ENCODE data around the gene MYD88. TPM values are rescaled to one million over a fixed set of nuclear protein-coding genes. Genes with fewer than 3 reads are reported as not detected.
"Not testable (repeated sequence)": the region's sequence is repeated elsewhere in the genome, so short reads cannot be mapped to it uniquely, and the experiment has no call there.

The MYD88 gene
- total and polyA plus RNA-seq, 8 donors, result 7.2 to 20.2 (median 9.9) TPM

- ATAC-seq, result peak; percentile 3 to 14 (median 4)
- Histone ChIP-seq H3K36me3 (peaks cover 0 to 36% (median 17%) of the 10 kb centered on the region in 3 donors), H3K27me3 (no peaks in the 10 kb centered on the region), H3K4me1 (peaks cover 25 to 38% (median 34%) of the 10 kb centered on the region in 3 donors), H3K27ac (peak overlapping the region; percentile 49 to 76 (median 65)), H3K9me3 (no peaks in the 10 kb centered on the region), H3K4me3 (no peak overlapping the region)
- no peak for FAIRE-seq
- WGBS, 2 donors, result 52 to 59% methylated on average over 10 of the region's 10 CpGs
- intact Hi-C loops (cut with DNase I), result no loop called here
- TF ChIP-seq CTCF (IDR thresholded peaks at IDR 0.05), result no peak
- DNase-seq, result peak in 2 of 6 donors; percentile 51 to 64
Observed at GRCh38 chr3:38133557-38134405, 4.7 kb upstream of the MYD88 start.

- intact Hi-C loops (cut with DNase I); FAIRE-seq; DNase-seq; ATAC-seq; H3K9me3 ChIP-seq; H3K27me3 ChIP-seq: not testable (repeated sequence)
- 40 to 44% methylated on average over 10 of the region's 10 CpGs for WGBS, 2 donors
- Histone ChIP-seq H3K4me1 (peaks cover 25 to 39% (median 38%) of the 10 kb centered on the region in 3 donors), H3K27ac (peak overlapping the region; percentile 49 to 76 (median 65)), H3K4me3 (peak overlapping the region in 2 of 4 donors; percentile 93), H3K36me3 (peaks cover 0 to 27% (median 9%) of the 10 kb centered on the region in 3 donors)
Observed at GRCh38 chr3:38134517-38135143, 3.8 kb upstream of the MYD88 start.

GRCh38 chr3:38135621-38136277 lies 2.7 kb upstream of the MYD88 start:
- H3K4me3 ChIP-seq, result peak overlapping the region; percentile 65 to 93 (median 88)
- H3K27me3 ChIP-seq; DNase-seq; H3K9me3 ChIP-seq; intact Hi-C loops (cut with DNase I); ATAC-seq; FAIRE-seq: not testable (repeated sequence)
- H3K27ac ChIP-seq, result peak overlapping the region; percentile 30 to 83 (median 77)
- 24 to 27% methylated on average over 10 of the region's 10 CpGs for WGBS, 2 donors
- peaks cover 25 to 44% (median 38%) of the 10 kb centered on the region in 3 donors for H3K4me1 ChIP-seq
- H3K36me3 ChIP-seq, result peaks cover 0 to 16% (median 9%) of the 10 kb centered on the region in 3 donors

- H3K4me1 ChIP-seq, result peaks cover 25 to 44% (median 38%) of the 10 kb centered on the region in 3 donors
- intact Hi-C loops (cut with DNase I), result no loop called here
- H3K27ac ChIP-seq, result peak overlapping the region; percentile 72 to 83 (median 78)
- H3K36me3 ChIP-seq, result peaks cover 0 to 10% (median 6%) of the 10 kb centered on the region in 3 donors
- H3K4me3 ChIP-seq, result peak overlapping the region; percentile 65 to 93 (median 88)
- DNase-seq (peak in 4 of 6 donors; percentile 51 to 60 (median 54)), FAIRE-seq (no peak), ATAC-seq (peak in 2 of 4 donors; percentile 21 to 28)
- no peaks in the 10 kb centered on the region for H3K27me3 ChIP-seq
- no peaks in the 10 kb centered on the region for H3K9me3 ChIP-seq
- no peak for TF ChIP-seq CTCF (IDR thresholded peaks at IDR 0.05)
- WGBS, 2 donors, result 0 to 1% methylated on average over 20 of the region's 20 CpGs
Observed at GRCh38 chr3:38136393-38136776, 2.1 kb upstream of the MYD88 start.

GRCh38 chr3:38136777-38137614 lies 1.5 kb upstream of the MYD88 start, which contains the start of gene ACAA1:
Gene ACAA1 (minus strand): TSS chr3:38137127. CDS start chr3:38137035, 92 bp downstream.
- Histone ChIP-seq H3K27me3 (no peaks in the 10 kb centered on the region), H3K9me3 (no peaks in the 10 kb centered on the region), H3K4me1 (peaks cover 25 to 44% (median 38%) of the 10 kb centered on the region in 3 donors), H3K27ac (peak within 1 kb of the TSS; percentile 83 to 96 (median 94)), H3K36me3 (peaks cover 0 to 10% (median 10%) of the 10 kb centered on the region in 3 donors), H3K4me3 (peak within 1 kb of the TSS; percentile 76 to 93 (median 88))
- no peak for TF ChIP-seq CTCF (IDR thresholded peaks at IDR 0.05)
- DNase-seq (peak; percentile 93 to 100 (median 100)), FAIRE-seq (peak; percentile 89), ATAC-seq (peak; percentile 89 to 94 (median 90))
- intact Hi-C loops (cut with DNase I), result no loop called here
- 0% methylated on average over 52 to 66 of the region's 66 CpGs for WGBS, 2 donors
